RKO (cell line): ENCODE data around the gene DSCAM.

Experiments used
- DNase-seq: peaks from one replicate; pipeline ENCODE4 v3.0.0-alpha.2; 2016; ENCODE audit warnings: low spot score

Gene DSCAM

DNA sequence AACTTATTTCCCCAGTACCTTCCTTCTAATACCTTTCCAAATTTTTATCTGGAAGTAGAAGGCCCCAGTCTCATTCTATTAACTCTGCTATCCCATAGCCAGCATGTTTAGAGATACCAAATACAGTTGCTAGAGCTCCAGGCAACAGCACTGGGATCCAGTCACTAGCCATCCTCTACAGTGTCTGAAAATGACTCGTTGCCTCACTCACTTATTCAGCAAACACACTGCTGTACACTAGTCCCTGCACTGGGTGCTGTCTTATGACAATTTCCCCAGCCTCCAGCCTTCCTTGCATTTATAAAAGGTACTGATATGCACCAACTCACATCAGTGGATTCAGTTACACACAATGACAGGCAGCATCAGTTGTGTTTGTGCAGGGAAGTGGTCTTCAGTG is 179.0 kb downstream of the DSCAM start:
- DNase-seq, result no peak

DNA sequence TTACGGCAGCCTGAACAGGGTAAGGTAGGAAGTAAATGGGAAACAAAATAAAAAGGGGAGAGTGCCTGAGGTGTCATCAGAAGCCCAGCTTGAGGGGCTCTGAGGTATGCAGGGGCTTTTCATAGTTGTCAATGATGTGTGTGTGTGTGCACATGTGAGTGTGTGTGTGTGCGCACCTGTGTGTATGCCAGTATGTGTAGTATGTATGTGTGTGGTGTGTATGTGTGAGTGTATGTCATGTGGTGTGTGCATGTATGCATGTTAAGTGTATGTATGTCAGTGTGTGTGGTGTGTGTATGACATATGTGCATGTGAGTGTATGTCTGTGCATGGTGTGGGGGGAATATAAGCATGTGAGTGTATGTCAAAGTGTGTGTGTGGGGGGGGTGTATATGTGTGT is 184.1 kb downstream of the DSCAM start:
- no peak for DNase-seq

DNA sequence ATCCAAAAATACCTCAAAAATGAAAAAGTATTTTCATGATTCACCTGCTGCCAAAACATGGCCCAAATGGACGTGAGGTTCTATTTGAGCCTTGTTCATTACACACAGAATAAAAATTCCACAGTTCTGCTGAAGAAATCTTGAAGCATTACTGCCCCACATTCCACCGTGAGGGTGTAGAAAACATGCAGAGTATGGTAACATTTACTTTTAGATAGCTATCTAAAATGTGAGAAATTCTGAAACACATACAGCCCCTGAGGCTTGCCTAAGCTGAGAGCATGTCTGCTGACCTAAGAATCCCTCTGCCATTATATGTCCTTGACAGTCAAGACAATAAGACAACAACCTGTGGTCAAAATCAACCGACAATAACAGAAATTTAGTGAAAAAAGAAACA is 186.5 kb downstream of the DSCAM start:
- no peak for DNase-seq

DNA sequence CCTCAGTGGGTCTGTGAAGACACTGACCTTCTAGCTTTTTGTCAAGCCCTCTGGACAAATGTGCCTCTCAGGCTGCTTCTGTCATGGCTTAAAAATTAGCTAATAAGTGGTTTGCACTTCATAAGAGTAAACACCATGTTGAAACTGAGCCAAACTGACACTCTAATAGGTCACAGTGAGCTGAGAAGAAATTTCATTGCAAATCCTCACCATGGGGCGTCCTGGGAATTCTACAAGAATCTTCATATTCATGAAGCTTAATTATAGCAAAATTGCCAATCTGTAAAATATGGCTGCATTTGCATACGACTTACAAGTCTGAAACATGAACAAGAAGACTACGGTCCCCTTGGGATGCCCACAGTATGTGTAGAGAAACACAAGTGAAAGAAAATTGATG is 188.6 kb downstream of the DSCAM start:
- no peak for DNase-seq

DNA sequence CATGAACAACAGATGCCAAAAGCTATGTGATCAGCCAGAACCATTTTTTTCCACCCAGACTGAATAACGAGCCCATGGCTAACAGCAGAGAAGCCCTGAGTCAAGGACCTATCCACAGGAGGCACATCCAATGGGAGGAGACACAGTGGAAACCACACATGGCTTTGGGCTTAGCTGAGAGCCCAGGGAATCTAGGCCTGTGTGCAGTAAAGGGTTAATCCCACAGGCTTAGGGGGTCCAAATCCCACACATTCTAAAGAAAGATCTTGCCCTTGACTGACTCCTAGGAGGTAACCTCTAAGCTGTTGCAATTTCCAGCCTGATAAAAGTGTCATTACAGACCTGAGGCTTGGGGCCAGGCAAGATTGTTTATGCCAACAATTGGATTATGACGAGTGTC is 194.5 kb downstream of the DSCAM start:
- no peak for DNase-seq

DNA sequence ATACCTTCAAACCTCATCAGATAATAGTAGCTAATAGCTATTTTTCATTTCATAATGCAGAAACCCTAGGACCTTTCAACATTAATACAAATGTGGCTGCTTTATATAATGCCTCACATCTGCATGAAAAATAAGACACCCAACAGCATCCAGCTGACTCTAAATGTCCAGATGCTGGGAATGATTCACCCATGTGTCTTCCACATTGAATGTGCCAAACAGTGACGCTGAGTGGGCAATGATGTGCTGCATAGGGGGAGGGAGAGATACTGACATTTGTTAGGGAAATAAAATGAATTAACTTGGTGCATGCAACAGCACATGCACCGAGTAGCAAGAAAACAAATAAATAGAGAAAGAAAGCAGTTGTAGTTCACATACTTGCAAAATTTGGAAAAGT is 199.3 kb downstream of the DSCAM start:
- DNase-seq, result no peak

DNA sequence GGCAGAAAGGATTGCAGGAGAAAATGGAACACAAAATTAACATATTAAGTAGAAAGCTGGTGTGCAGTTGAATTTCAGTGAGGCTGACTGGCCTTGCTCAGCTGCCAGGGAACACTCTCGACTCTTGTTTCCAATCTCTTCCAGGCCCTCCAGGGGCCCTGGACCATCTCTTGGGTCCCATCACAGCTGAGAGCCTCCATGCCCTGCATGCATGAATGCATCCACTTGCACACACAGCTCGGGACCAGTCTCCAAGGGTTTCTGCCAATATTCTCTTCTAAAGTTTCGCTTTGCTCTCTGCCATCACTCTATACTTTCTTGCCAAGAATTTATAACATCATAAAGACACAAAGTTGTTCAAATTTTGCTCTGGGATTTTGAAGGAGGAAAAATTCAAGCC is 200.3 kb downstream of the DSCAM start:
- no peak for DNase-seq

DNA sequence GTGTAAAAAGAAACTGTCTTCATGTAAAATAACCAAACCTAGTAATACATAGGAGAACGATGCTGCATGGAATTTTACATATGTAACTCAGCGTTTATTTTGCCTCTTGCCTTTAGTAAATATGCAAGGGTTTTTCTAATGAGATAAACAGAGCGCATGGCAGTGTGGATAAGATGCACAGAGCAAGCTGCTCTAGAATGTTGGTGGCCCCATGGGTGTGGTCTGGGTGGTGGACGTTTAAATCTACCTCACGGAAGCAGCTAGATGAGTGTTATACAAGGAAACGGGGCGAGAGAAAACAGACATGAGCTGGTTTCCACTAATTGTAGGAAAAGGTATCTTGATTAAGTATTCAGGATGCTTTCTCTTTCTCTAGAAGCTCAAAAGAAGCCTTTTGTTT is 205.9 kb downstream of the DSCAM start:
- no peak for DNase-seq

DNA sequence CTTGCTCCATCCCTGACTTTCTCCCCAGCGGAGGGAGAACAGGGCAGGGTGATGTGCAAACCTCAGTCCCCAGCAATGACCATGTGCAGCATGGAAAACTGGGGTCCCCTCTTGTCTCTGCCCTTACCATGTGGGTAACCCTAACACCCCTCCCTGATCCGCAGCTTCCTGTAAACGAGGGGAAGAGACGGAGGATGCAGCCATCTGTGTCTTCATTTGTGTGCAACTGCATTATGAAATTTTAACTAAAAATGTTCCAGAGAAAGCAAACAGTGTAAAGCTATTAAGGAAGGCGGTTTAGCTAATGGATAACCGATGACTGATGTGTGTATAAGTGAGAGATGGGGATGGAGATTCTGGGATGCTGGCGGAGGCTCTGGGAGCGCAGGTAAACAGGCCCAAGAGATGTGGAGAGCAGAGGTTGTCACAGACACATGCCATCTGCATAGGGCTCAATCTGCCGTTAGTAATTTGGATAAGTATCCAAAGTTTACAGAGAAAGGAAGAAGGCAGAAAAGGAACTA is 206.6 kb downstream of the DSCAM start:
- no peak for DNase-seq

DNA sequence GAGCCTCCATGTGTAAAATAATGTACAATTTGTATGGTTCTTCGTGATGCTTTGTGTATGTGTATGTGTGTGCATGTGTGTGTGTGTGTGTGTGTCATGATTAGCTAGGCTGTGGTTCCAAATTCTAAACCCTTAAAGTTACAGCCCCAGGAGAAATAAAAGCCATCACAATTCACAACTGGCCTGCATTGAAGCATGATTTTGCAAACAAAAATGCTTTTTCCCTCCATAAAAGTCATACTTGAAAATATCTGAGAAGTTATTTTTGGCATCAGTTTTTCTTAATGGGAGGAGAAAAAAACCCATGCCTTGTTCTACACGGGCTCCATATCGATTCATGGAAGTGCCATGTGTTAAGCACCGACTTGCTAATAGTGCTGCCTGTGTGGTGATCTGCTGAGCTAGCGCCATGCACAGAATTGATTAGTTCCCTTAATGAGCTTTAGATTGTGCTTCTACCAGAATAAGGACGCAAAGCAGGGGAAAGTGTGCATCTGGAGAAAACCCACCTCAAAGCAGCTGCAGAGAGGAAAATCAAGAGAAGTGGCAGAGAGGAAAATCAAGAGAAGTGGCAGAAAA is 207.3 kb downstream of the DSCAM start:
- DNase-seq, result no peak

DNA sequence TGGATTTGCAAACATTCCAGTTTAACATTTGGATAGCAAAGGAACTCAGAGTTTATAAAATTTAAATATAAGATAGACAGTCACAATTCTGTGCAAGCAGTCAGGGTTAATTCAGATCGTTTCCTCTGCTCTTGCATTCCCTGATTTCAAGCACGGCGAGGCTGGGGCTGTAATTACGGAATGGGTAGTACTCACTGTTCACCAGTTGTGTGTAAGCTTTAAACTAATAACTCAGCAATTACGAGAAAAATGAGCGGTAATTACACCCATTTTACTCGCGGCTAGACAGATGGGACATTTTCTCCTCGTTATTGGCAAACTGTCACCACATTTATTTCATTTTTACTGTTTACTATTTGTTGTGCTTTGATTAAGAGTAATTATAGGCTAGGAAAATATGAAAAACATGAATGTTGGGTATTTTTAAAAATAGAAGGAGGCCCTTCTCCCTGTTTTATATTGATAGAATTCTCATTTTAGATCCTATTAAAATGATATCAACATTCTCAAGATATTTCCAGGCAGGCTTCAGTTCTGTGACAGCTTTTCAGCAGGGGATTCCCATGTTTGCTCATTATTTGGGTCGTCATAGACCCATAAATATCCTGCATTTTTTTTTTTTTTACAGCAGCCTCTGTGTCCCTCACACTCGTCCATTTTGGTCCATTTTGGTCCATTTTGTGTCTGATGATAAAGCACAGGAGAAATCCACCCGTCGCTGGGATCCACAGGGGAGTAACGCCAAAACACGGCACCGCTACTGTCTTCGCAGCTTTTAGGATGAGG is 208.3 kb downstream of the DSCAM start:
- no peak for DNase-seq

DNA sequence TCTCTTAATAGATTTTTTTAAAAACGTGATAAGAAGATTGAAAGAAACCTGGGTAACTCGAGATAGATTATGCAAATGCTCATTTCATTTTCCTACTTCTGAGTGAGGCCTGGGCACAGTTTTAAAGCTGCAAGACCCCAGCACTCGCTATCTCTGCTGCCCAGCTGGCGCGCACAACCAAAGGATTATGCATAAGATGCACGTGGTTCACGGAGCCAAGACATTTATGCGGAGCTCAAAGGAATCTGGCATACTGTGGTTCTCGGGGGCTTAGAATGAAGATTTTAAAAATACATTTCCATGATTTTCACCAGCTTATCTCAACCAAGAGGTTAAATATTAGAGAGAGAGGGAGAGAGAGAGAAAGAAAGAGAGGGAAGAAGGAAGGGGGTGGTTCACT is 210.9 kb downstream of the DSCAM start:
- no peak for DNase-seq

DNA sequence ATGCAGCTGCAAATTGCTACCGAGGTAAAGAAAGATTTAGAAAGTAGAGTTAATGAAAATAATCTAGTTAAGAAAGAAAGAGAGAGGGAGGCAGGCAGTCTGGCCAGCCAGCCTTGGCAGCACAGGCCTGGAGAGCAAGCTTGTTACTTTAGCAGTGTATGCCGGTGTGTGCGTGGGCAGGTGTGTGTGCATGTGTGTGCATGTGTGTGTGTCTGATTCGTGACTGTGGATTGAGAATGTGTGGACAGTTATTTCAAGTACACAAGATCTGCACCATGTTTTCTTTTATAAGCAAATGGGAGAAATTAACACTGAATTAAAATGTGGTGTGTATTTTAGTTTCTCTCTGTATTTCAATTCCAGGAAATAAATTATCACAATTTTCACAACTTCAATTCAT is 211.6 kb downstream of the DSCAM start:
- DNase-seq, result no peak

DNA sequence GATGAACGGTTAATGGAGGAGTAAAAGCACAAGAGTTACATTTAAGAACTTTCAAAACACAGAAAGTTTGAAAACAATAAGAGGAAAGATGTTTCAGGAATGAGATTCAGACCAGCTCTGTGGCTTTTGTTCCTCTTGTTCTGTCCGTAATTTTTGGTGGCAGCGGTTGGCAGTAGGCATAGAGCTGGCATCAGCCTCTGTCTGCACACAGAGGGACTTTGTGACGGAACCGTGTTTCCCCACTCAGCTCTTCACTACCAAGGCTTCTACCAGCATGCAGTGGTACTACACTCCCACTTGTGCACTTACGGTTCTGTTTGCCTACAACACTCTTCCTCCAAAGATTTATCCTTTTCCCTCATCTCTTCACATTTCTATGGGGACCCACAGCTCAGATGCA is 212.8 kb downstream of the DSCAM start:
- DNase-seq, result no peak

DNA sequence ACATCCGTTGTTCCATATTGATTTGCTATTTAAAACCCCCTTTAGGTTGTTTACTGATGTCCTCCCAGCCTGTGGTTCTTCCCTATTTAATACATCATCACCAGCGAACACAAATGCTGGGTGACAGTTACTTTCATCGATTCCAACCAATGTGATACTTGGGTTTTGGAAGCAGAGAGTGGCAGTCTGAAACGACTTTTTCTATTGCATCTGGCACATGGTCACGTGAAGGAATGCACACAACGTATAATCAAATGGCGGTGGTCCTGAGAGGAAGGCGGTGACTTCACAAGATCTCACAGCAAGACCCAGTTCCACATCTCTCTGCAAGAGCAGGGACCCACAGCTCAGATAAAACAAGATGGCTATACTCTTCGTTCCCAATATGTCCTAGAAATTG is 213.9 kb downstream of the DSCAM start:
- DNase-seq, result no peak

DNA sequence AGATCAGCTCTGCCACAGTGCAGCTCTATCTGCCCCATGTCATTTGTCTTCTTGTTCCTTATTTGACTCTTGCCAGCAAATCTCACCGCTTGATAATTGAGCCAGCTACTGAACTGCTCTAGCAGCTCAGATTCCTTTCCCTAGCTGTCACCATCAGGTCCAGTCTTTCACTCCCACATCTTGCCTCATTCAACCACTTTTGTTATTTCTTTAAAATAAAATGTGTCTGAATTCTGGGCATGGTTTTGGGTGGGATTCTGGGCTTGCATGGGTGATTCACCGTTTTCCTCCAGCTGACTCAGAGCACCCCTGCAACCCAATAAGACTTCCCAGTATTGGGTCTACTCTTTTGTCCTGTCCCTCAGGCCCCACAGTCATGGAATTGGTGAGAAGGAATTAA is 215.7 kb downstream of the DSCAM start:
- no peak for DNase-seq

DNA sequence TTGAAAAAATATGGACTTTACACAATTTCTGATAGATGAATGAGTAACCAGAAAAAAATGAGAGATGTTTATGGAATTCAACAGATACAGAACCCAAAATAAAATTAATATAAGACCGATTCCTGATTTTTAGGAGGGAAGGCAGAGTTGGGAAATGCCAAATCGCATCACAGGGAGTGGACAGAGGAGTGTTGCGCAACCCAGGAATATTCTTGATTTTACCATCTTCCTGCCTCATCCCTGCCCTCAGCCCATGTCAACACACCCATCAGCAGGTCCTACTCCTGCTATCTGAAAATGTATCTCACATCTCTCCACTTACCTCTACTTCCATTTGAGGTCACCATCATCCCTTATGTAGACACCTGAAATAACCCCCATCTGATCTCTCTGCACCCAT is 221.0 kb downstream of the DSCAM start:
- DNase-seq, result no peak

DNA sequence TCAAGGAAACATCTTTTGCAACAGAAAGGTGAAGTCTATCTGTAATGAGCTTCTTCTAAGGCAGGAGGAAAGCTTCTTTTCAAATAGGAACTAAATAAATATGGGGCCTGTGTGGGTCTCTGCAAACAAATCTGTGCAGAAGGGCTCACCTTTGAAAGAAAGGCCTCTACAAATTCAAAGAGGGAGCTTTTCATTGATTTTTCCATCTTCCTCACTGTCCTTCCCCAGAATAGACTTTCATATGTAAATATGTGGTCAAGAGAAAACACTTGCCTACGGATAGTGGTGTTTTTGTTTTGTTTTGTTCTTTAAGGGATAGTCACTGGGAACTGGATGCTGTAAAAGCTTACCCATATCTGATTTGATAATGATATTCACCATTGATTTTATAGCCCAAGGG is 223.4 kb downstream of the DSCAM start:
- no peak for DNase-seq

DNA sequence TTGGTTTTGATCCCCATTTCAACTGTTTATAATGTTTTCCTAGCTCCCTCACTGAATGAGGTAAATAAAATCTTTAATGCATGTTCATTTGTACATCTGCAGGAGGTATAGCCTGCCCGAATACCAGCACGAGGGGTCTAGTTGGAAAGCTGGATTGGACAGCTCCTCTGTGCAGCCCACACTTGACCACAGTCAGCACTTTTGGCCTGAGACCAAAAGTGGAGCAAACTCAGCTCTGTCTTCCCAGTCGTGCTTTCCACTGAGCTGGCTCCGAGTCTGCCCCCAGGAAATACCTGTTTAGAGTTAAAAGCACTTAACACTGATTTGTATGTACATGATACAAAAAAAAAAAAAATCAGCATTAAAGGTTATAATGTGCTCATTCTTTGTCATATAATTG is 224.4 kb downstream of the DSCAM start:
- no peak for DNase-seq

DNA sequence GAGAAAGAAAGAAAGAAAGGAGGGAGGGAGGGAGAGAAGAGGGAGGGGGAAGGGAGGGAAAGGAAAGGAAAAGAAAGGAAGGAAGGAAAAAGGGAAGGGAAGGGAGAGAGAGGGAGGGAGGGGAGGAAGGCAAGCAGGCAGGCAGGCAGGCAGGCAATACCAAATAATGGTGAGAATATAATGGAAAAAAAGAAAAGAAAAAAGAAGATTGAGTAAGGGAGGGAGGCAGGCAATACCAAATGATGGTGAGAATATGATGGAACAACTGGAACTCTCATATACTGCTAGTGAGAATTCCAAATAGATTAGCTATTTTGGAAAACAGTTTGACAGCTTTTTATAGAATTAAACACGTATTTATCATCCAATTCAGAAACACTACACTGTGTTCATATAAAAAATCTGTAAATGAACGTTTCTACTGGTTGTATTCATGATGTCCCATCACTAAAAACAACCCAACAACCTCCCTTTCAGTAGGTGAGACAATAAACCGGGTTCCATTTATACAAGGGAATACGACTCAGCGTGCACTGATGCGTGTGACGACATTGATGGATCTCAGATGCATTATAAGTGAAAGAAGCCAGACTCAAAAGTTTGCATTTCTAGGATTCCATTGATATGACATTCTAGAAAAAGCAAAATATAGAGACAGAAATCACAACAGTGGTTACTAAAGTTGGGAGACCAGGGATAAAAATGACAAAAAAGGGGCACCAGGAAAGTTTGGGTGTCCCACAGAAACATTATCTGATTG is 226.4 kb downstream of the DSCAM start:
- DNase-seq, result no peak

DNA sequence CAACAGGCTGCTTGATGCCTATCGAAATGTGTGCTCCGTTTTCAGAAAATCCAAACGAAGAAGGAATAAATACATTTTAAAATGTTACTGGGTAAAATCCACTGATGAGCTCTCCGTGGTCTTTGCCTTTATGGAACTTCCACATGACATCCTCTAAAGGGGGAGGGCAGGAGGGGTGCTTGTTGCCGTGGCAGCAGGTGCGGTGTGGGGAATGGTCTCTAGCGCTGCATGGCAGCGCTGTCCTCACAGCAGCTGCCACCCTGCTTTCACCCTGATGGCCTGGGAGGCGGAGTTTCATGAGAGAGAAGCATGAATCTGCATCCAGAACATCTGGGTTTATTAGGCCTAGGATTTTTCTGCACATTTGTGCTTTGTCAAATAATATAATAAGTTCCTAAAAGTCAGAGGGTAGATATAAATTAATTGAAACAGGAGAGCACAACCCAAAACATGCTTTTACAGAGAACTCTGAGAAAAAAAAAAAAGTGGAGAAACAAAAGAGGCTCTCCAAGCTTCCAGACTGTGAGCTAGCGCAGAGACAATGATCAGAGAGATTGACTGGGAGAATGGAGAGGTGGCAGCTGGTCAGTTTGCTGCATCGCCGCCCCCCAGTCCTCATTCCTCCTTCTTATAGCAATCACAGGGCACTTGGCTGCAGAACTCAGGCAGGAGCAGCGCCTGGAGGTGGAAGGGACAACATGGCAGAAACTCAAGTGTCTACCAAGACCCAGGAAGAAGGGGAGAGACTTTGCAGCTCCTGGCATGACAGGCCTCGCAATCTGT is 228.6 kb downstream of the DSCAM start:
- DNase-seq, result no peak

DNA sequence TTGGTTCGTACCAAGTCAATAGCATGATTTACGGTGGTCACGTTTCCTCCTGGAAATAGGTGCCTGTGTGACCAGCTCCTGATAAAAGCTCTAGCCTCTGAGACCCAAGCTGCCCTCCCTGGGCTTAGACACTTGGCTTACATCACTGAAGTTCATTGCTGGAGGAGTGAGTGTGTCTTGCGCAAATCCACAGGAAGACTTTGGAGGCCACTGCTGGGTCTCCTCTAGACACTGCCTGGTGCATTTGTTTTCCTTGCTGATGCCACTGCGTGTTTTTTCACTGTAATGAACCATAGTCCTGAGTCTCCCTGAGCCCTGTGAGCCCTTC is 230.6 kb downstream of the DSCAM start:
- no peak for DNase-seq
